GM18867 (cell line): ENCODE results near the gene CTSE.

Experiments used
- ATAC-seq: cut with Tn5 transposase; IDR thresholded peaks from one replicate; pipeline ENCODE4 v1.9.1; 2021; ENCODE audit warnings: mild to moderate bottlenecking, moderate library complexity; ENCODE audit not compliant: unreplicated experiment

The CTSE gene

GRCh38 chr1:206050655-206051235 lies 27.1 kb upstream of the CTSE start:
- ATAC-seq, result peak; percentile 82

DNA sequence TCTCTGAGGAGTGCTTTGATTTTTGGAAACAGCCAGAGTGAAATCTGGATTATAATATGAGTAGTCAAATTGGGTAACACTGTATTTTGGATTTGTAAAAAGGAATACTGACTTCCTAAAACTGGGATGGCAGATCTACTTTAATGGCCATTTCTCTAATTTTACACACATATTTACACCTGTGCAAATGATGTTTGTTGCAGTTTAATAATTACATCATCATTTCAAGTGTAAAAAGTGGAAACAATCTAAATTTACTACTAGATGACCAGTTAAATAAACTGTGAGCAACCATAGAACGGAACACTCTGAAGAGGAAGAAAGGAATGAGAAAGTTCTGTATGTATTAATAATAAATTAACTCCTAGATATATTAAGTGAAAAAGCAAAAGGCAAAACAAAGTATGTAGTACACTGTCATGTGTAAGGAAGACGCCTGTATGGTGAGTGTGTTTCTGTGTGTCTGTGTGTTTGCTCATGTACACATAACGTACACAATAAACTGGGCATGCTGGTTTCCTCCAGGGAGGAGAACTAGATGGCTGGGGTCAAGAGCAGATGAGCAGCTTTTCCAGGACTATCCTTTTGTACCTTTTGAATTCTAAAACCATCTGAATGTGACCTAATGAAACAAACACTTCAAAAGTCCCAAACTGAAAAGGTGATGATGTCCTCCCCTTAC lies 26.4 kb upstream of the CTSE start:
- no peak for ATAC-seq

DNA sequence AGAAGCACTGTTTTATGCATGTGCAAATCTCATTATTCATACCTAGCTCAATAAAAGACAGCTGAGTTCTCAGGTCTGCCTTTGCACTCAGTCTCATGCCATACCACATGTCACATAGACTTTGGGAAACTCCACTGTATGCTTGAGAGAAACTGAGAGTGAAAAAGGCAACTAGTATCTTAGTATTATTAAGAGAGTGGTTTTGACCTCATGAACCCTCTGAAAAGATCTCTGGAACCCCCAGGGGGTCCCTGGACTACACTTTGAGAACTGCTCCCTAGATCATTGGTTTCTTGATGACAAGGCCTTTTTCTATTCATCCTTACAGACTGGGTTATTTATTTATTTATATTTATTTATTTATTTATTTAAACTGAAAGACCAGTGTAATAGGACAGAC lies 25.6 kb upstream of the CTSE start:
- ATAC-seq, result peak; percentile 57

DNA sequence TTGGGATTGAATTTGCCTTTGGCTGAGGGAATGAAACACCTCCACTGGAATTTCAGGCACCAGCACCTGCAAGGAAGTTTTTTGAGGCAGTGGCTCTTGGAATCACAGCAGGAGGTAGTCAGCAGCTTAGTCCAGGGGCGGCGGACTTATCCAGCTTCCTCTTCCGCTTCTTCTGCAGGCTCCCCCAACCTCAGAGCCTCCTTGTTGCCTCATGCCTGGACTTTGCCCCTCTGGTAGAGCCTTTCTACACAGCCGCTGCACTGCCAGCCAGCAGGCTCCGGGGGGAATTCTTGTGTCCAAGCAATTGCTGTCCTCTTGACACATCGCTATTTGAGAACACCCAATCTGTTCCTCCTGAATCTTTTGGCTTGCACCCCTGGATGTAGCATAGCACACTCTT lies 24.9 kb upstream of the CTSE start:
- no peak for ATAC-seq

DNA sequence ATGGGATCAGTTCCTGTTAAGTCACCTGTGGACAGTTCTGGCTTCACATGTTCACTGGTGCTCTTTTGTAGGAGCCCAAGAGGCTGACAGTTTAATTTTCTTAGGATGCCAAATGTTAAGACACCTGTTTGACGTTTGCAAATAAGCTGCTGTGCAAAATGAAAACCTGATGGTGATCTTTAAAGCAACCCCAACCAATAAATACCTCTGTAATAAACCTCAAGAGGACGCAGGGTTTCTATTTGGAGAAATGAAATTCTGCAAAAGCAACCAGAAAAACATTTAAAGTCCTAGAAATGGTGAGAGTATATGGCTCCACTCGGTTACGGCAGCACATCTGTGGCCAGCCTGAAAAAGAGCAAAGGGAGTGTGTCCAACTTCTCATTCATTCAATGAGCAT lies 23.6 kb upstream of the CTSE start:
- no peak for ATAC-seq

- peak; percentile 58 for ATAC-seq
Observed at GRCh38 chr1:206041640-206042039, 17.9 kb upstream of the CTSE start.

DNA sequence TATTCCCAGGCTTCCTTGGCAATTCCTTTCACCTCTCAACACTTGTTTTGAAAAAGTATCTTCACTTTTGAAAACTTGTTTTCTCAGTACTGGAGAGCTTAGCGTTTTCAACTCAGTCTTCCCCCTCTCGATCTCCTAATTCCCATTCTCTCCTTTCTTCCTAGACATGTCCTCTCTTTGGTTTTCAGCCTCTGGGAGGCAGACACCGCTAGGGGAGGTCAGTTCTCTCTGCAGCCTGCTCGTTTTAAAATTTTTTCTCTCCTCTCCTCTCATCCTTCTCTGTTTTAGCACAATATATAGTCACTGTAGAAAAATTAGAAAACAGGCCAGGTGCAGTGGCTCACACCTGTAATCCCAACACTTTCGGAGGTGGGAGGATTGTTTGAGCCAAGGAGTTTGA lies 16.6 kb upstream of the CTSE start:
- ATAC-seq, result no peak

GRCh38 chr1:206039046-206039973 lies 15.6 kb upstream of the CTSE start:
- ATAC-seq, result no peak

- ATAC-seq, result no peak
Observed at GRCh38 chr1:206037581-206037980, 13.9 kb upstream of the CTSE start.

DNA sequence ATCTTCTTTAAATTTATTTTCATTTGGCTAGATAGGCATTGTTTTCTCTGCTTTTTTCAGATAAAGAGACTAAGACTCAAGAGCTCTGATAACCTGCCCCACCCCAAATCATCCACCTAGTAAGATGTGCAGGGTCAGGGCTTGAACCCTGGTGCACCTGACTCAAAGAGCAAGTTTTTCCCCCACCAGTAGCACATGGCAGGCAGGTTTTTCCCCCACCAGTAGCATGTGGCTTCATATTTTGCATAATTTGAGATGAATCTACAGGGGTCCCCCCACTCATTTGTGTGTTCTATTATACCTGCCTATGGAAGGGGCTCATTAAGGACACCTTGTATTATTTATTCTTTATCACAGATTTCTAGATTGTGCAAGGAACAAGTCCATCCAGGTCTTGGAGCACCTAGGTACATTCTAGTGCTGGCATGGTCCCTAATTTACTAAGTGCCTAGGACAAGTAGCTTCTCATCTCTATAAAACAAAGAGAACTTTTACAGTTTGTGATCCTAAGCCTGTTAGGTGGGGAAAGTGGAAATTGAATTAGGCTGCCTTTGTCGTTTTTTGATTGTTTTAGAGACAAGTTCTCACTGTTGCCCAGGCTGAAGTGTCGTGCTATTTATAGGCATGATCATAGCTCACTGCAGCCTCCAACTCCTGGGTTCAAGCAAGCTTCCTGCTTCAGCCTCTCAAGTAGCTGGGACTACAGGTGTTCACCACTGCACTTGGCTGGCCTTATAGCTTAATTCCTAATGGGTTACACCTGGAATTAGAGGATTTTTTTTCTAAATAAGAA lies 13.2 kb upstream of the CTSE start:
- no peak for ATAC-seq

DNA sequence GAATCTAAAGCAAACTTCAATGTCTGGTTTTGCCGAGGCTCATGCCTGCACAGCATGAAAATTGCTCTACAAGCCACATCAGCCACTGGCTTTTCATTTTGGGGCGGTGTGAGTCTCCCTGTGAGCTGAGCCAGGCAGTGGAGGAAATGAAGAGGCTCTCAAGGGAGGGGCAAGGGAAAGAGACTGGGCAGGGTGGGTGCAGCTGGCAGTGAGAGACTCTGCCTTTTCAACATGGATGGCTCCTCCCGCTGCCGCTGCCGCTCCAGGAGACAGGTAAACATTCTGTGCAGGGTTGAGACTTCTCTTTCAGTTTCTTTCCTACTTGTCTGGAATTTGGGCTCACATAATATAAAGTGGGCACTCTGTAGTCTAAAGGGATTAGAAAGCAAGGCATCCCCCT lies 11.3 kb upstream of the CTSE start:
- ATAC-seq, result no peak

DNA sequence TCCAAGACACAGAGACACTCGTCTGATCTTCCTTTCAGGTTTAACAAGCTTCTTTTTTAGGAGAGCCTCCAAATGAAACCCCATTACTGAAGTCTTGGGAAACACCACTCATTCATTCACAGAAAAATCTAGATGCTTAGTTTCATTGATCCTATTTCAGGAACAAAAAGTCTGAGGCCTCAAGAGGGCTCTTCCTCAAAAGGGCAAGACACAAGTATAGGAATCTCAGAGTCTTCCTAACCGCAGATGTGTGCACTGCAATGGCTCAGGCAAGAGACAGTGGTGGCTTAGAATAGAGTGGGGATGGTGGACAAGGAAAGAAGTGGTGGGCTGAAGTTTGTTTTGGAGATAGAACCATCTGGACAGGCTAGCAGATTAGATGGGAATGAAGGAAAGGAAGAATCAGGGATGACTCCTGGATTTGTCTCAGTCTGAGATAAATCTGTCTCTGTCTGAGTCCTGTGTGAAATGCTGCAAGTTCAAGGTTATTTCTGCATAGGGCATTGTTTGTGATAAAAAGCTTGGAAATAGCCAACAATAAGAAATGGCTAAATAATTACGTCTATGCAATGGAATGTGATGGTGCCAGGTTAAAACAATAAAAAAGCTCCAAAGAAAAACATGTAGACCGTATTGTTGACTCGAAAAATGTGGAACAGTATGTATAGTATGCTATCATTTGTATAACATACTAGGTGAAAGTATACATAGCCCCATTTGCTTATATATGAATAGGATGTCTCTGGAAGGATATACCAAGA lies 8.9 kb upstream of the CTSE start:
- ATAC-seq, result no peak

GRCh38 chr1:206030714-206031113 lies 7.0 kb upstream of the CTSE start:
- ATAC-seq, result peak; percentile 71

GRCh38 chr1:206030191-206030590 lies 6.5 kb upstream of the CTSE start:
- no peak for ATAC-seq

GRCh38 chr1:206029484-206029883 lies 5.8 kb upstream of the CTSE start:
- no peak for ATAC-seq

- ATAC-seq, result no peak
Observed at GRCh38 chr1:206025283-206025820, 1.7 kb upstream of the CTSE start.

- no peak for ATAC-seq
Observed at GRCh38 chr1:206022766-206023165, 929 bp downstream of the CTSE start.

GRCh38 chr1:206021626-206022365 lies 1.9 kb downstream of the CTSE start:
- ATAC-seq, result no peak

- no peak for ATAC-seq
Observed at GRCh38 chr1:206021008-206021625, 2.6 kb downstream of the CTSE start.
